DOHH2 (cell line): ENCODE measurements around the gene HOXB1.

Source experiments
- H3F3A ChIP-seq: fragments of 200-600 bp; sonication (generic), shearing (Covaris generic); 2 replicates; pipeline ENCODE4 v1.6.0; 2016; ENCODE audit warnings: antibody characterized with exemption, mild to moderate bottlenecking; ENCODE audit not compliant: control insufficient read depth, insufficient read depth
- H3K27ac ChIP-seq: fragments of 200-600 bp; sonication (generic); 2 replicates; pipeline ENCODE4 v1.5.1; 2014; ENCODE audit warnings: low read depth, mild to moderate bottlenecking, low read length, moderate library complexity
- H3K27me3 ChIP-seq: fragments of 200-600 bp; sonication (generic); 2 replicates; pipeline ENCODE4 v1.6.1; 2014; ENCODE audit warnings: mild to moderate bottlenecking, low read length, mixed read lengths; ENCODE audit not compliant: control insufficient read depth
- H3K36me3 ChIP-seq: fragments of 200-600 bp; sonication (generic); 2 replicates; pipeline ENCODE4 v1.6.1; 2014; ENCODE audit warnings: mild to moderate bottlenecking, low read length, moderate library complexity, mixed read lengths; ENCODE audit not compliant: control insufficient read depth
- H3K4me1 ChIP-seq: fragments of 200-600 bp; sonication (generic); 2 replicates; pipeline ENCODE4 v1.6.1; 2014; ENCODE audit warnings: mild to moderate bottlenecking, low read length, mixed read lengths; ENCODE audit not compliant: control insufficient read depth
- H3K4me2 ChIP-seq: fragments of 200-600 bp; sonication (generic); 2 replicates; pipeline ENCODE4 v1.6.0; 2014; ENCODE audit warnings: mild to moderate bottlenecking, low read length, moderate library complexity
- H3K4me3 ChIP-seq: fragments of 200-600 bp; sonication (generic); 2 replicates; pipeline ENCODE4 v1.5.1; 2014; ENCODE audit warnings: mild to moderate bottlenecking, low read length, mixed read lengths
- H3K79me2 ChIP-seq: fragments of 200-600 bp; sonication (generic); 2 replicates; pipeline ENCODE4 v1.6.1; 2014; ENCODE audit warnings: mild to moderate bottlenecking, low read length, mixed read lengths; ENCODE audit not compliant: control insufficient read depth
- H3K9me2 ChIP-seq: fragments of 200-600 bp; sonication (generic); replicated peaks from 2 replicates; pipeline ENCODE4 v1.6.1; 2014; ENCODE audit warnings: mild to moderate bottlenecking, low read length, mixed read lengths; ENCODE audit not compliant: control insufficient read depth
- H3K9me3 ChIP-seq: fragments of 200-600 bp; sonication (generic); 2 replicates; pipeline ENCODE4 v1.6.1; 2014; ENCODE audit warnings: antibody characterized with exemption, low read length, mixed read lengths; ENCODE audit not compliant: control insufficient read depth, insufficient read depth
- H4K20me1 ChIP-seq: fragments of 200-600 bp; sonication (generic); 2 replicates; pipeline ENCODE4 v1.6.0; 2014; ENCODE audit warnings: low read depth, mild to moderate bottlenecking, antibody characterized with exemption, low read length, moderate library complexity; ENCODE audit not compliant: control insufficient read depth, insufficient read depth
- EZH2phosphoT487 ChIP-seq: fragments of 200-600 bp; sonication (generic); IDR thresholded peaks from 2 replicates; pipeline ENCODE4 v1.6.1; 2017; ENCODE audit warnings: borderline replicate concordance, mild to moderate bottlenecking, antibody characterized with exemption, low read length, moderate library complexity, mixed read lengths
- TF ChIP-seq, protein P1 (sequence below): fragments of 200-600 bp; sonication (generic); IDR thresholded peaks from one replicate; pipeline ENCODE4 v1.5.1; 2014; ENCODE audit warnings: antibody characterized with exemption, mild to moderate bottlenecking, low read depth, low read length; ENCODE audit not compliant: poor library complexity, severe bottlenecking

Gene HOXB1

DNA sequence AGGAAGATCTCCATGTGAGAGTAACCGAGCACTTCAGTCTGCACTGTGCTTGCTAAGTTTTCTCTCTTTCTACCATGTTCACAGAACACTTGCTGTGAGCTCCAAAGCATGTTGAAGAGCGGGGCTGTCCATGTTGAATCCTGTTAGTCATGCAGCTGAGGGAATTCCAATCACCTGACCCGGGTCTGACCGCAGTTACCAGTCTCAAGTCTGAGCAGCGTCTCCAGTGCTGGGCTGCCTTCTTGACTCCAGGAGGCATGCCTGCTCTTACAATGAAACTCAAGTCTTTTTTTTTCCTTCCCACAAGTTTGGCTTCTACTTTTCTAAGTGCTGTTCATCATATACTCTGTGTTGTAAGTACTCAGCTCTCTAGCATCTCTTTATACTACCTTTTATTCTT is 44.3 kb downstream of the HOXB1 start:
- no peaks in the 10 kb centered on the region for H3K36me3 ChIP-seq
- no peaks in the 10 kb centered on the region for H3K79me2 ChIP-seq
- H3K4me2 ChIP-seq: no peak overlapping the region
- no peaks in the 10 kb centered on the region for H3F3A ChIP-seq
- TF ChIP-seq, protein P1, sequence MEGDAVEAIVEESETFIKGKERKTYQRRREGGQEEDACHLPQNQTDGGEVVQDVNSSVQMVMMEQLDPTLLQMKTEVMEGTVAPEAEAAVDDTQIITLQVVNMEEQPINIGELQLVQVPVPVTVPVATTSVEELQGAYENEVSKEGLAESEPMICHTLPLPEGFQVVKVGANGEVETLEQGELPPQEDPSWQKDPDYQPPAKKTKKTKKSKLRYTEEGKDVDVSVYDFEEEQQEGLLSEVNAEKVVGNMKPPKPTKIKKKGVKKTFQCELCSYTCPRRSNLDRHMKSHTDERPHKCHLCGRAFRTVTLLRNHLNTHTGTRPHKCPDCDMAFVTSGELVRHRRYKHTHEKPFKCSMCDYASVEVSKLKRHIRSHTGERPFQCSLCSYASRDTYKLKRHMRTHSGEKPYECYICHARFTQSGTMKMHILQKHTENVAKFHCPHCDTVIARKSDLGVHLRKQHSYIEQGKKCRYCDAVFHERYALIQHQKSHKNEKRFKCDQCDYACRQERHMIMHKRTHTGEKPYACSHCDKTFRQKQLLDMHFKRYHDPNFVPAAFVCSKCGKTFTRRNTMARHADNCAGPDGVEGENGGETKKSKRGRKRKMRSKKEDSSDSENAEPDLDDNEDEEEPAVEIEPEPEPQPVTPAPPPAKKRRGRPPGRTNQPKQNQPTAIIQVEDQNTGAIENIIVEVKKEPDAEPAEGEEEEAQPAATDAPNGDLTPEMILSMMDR: no peak
- peaks cover 21% of the 10 kb centered on the region for H3K27me3 ChIP-seq
- no peak overlapping the region for H3K27ac ChIP-seq
- H3K9me2 ChIP-seq: no peaks in the 10 kb centered on the region
- H3K4me3 ChIP-seq: no peak overlapping the region
- no peaks in the 10 kb centered on the region; the same call in 1 of the 2 replicates for H4K20me1 ChIP-seq
- peaks cover 9% of the 10 kb centered on the region for H3K4me1 ChIP-seq
- H3K9me3 ChIP-seq: no peaks in the 10 kb centered on the region

DNA sequence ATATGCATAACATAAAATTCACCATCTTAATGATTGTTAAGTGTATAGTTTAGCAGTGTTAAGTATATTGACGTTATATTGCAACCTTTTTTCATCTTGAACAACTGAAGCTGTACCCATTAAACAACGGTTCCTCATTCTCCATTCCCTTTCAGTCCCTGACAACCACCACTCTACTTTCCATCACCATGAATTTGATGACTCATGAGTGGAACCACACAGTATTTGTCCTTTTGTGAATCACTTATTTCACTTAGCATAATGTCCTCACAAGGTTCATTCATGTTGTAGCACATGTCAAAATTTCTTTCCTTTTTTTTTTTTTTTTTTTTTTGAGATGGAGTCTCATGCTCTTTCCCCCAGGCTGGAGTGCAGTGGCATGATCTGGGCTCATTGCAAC is 46.0 kb downstream of the HOXB1 start:
- Histone ChIP-seq H3K4me2 (no peak overlapping the region), H3K27ac (no peak overlapping the region), H3K4me3 (no peak overlapping the region), H3K4me1 (peaks cover 9% of the 10 kb centered on the region), H3K79me2 (no peaks in the 10 kb centered on the region), H3F3A (no peaks in the 10 kb centered on the region), H3K9me2 (no peaks in the 10 kb centered on the region), H3K9me3 (no peaks in the 10 kb centered on the region), H3K27me3 (peaks cover 14% of the 10 kb centered on the region), H3K36me3 (no peaks in the 10 kb centered on the region), H4K20me1 (no peaks in the 10 kb centered on the region)
- no peak for TF ChIP-seq EZH2phosphoT487
- TF ChIP-seq, protein P1: no peak

DNA sequence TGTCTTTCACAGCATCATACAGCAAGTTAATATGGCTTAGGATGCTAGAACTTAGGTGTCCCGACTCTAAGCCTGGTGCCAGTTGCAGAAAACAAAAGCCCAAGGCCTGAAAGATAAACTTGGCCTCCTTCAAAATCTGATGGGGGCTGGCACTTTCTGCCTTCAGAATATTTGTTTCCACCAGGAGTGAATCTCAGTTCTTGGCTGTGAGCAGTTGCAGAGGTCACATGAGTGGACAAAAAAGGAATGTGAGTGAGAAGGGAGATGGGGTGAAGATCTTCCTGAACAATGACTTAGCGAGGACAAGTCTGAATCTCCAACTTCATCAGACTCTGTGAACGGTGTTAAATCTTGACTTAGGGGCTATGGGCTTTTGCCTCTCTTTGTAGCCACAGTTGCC is 46.6 kb downstream of the HOXB1 start:
- Histone ChIP-seq H3K27me3 (peaks cover 14% of the 10 kb centered on the region), H3K4me2 (no peak overlapping the region), H3K27ac (no peak overlapping the region), H3K9me2 (no peaks in the 10 kb centered on the region), H3K9me3 (no peaks in the 10 kb centered on the region), H3K4me1 (peaks cover 9% of the 10 kb centered on the region), H3K36me3 (no peaks in the 10 kb centered on the region), H3F3A (no peaks in the 10 kb centered on the region), H3K4me3 (no peak overlapping the region), H4K20me1 (no peaks in the 10 kb centered on the region), H3K79me2 (no peaks in the 10 kb centered on the region)
- no peak for TF ChIP-seq EZH2phosphoT487
- TF ChIP-seq, protein P1: no peak
